ENCODE measurements around the gene MPLKIP. TPM values are rescaled to one million over a fixed set of nuclear protein-coding genes. Genes with fewer than 3 reads are reported as not detected.

Gene MPLKIP
- total RNA-seq, 1 experiment from 2014 or later, result 61.6 TPM

DNA sequence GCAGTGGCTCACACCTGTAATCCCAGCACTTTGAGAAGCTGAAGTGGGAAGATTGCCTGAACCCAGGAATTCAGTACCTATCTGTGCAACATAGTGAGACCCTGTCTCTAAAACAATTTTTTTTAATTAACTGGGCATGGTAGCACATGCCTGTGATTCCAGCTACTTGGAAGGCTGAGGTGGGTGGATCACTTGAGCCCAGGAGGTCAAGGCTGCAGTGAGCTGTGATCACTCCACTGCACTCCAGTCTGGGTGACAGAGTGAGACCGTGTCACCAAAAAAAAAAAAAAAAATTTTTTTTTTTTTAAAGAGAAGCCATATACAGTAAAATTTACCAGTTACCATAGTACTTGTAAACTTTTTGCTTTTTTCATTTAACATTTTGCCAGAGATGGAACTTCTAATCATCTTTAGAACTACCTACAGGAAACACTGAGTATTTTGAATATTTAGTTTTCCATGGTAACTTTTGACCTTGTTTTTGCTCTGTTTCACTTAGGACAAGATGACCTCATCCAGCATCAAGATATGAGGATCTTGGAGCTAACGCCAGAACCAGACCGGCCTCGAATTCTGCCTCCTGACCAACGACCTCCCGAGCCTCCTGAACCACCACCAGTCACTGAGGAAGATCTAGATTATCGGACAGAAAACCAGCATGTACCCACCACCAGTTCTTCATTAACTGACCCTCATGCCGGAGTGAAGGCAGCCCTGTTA, 40.6 kb downstream of the MPLKIP start:
- CTCF ChIA-PET, result interaction anchor here (0.7 to 1.2 kb wide), 2 partner anchors 41 to 246 kb away, joined by 3 read pairs; partner anchors contain the start of gene SUGCT
- ATAC-seq, result no peak
- H3K36me3 Mint-ChIP-seq, result peaks cover 37% of the 10 kb centered on the region

DNA sequence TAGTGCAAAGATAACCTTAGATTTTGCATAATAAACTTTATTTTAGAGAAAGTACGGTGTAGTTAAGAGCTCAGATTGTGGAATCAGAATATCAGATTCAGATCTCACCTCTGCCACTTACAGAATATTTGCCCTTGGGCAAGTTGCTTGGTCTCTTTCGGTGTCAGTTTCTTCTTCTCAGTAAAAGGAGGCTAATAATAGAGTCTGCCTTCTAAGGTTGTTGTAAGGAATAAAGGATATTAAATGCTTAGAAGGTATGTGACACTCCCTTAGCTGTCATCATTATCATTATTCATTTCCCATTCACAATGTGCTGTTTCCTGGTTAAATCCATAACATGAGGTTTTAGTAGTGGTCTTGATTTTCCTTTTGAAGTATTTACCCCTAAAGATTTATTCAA, 42.2 kb downstream of the MPLKIP start:
- ATAC-seq (no peak), DNase-seq (ENCODE audit: low spot score) (no peak)
- Mint-ChIP-seq H3K36me3 (peaks cover 47% of the 10 kb centered on the region), H3K4me3 (no peak overlapping the region), H3K27ac (no peak overlapping the region), H3K27me3 (ENCODE audit: low read depth) (no peaks in the 10 kb centered on the region), H3K9me3 (no peaks in the 10 kb centered on the region), H3K4me1 (peaks cover 18% of the 10 kb centered on the region)
- ChIA-PET CTCF (no interaction called here), POLR2A (interaction anchor here (0.5 kb wide), 1 partner anchor 524 kb away, joined by 3 read pairs; no protein-coding TSS in a partner anchor)
- TF ChIP-seq ELF4 (CRISPR knock-in tag; IDR thresholded peaks at IDR 0.05; ENCODE audit: low read depth), result no peak
- no peak for TF ChIP-seq MXD4 (CRISPR knock-in tag; IDR thresholded peaks at IDR 0.05; ENCODE audit: borderline replicate concordance)
- TF ChIP-seq ZNF219 (CRISPR knock-in tag; IDR thresholded peaks at IDR 0.05; ENCODE audit: borderline replicate concordance), result no peak
- TF ChIP-seq ZNF396 (CRISPR knock-in tag; IDR thresholded peaks at IDR 0.05; ENCODE audit: borderline replicate concordance), result no peak

More for the DNA sequence above, 40.6 kb downstream of the MPLKIP start:
- Mint-ChIP-seq H3K4me1 (peaks cover 24% of the 10 kb centered on the region), H3K27me3 (ENCODE audit: low read depth) (no peaks in the 10 kb centered on the region), H3K9me3 (no peaks in the 10 kb centered on the region), H3K4me3 (no peak overlapping the region), H3K27ac (no peak overlapping the region)
- TF ChIP-seq SP1 (CRISPR knock-in tag; conservative IDR thresholded peaks at IDR 0.05) (no peak), NFATC4 (CRISPR knock-in tag; IDR thresholded peaks at IDR 0.05) (no peak), IRF2 (CRISPR knock-in tag; IDR thresholded peaks at IDR 0.05; ENCODE audit: borderline replicate concordance, low read depth) (no peak), ZNF219 (CRISPR knock-in tag; IDR thresholded peaks at IDR 0.05; ENCODE audit: borderline replicate concordance) (no peak)
- TF ChIP-seq, protein P1, sequence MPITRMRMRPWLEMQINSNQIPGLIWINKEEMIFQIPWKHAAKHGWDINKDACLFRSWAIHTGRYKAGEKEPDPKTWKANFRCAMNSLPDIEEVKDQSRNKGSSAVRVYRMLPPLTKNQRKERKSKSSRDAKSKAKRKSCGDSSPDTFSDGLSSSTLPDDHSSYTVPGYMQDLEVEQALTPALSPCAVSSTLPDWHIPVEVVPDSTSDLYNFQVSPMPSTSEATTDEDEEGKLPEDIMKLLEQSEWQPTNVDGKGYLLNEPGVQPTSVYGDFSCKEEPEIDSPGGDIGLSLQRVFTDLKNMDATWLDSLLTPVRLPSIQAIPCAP (CRISPR knock-in tag; IDR thresholded peaks at IDR 0.05), result no peak
- TF ChIP-seq, protein P2, sequence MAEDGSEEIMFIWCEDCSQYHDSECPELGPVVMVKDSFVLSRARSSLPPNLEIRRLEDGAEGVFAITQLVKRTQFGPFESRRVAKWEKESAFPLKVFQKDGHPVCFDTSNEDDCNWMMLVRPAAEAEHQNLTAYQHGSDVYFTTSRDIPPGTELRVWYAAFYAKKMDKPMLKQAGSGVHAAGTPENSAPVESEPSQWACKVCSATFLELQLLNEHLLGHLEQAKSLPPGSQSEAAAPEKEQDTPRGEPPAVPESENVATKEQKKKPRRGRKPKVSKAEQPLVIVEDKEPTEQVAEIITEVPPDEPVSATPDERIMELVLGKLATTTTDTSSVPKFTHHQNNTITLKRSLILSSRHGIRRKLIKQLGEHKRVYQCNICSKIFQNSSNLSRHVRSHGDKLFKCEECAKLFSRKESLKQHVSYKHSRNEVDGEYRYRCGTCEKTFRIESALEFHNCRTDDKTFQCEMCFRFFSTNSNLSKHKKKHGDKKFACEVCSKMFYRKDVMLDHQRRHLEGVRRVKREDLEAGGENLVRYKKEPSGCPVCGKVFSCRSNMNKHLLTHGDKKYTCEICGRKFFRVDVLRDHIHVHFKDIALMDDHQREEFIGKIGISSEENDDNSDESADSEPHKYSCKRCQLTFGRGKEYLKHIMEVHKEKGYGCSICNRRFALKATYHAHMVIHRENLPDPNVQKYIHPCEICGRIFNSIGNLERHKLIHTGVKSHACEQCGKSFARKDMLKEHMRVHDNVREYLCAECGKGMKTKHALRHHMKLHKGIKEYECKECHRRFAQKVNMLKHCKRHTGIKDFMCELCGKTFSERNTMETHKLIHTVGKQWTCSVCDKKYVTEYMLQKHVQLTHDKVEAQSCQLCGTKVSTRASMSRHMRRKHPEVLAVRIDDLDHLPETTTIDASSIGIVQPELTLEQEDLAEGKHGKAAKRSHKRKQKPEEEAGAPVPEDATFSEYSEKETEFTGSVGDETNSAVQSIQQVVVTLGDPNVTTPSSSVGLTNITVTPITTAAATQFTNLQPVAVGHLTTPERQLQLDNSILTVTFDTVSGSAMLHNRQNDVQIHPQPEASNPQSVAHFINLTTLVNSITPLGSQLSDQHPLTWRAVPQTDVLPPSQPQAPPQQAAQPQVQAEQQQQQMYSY (CRISPR knock-in tag; IDR thresholded peaks at IDR 0.05), result no peak
- no peak for DNase-seq (ENCODE audit: low spot score)
- POLR2A ChIA-PET, result no interaction called here

DNA sequence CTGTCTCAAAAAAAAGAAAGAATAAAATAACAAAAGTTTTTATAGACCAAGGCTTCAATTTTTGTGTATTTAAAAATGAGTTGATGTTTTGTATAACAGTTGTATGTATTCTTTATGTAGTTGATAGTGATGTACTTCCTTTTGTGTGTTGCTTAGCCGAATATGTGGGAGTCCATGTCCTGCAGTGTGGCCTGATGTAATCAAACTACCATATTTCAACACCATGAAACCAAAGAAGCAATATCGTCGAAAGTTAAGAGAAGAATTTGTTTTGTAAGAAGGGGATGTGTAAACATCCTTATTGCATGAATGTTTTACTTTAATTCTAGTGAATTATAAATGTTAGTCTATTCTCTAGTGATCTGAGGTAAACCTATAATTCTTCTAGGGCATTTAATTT, 56.6 kb downstream of the MPLKIP start:
- no peak overlapping the region for H3K4me3 Mint-ChIP-seq

More for the DNA sequence above, 56.6 kb downstream of the MPLKIP start:
- H3K27ac Mint-ChIP-seq, result no peak overlapping the region
- TF ChIP-seq GABPB1 (CRISPR knock-in tag; IDR thresholded peaks at IDR 0.05), result peak; percentile 78
- TF ChIP-seq, protein P3, sequence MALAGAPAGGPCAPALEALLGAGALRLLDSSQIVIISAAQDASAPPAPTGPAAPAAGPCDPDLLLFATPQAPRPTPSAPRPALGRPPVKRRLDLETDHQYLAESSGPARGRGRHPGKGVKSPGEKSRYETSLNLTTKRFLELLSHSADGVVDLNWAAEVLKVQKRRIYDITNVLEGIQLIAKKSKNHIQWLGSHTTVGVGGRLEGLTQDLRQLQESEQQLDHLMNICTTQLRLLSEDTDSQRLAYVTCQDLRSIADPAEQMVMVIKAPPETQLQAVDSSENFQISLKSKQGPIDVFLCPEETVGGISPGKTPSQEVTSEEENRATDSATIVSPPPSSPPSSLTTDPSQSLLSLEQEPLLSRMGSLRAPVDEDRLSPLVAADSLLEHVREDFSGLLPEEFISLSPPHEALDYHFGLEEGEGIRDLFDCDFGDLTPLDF (CRISPR knock-in tag; IDR thresholded peaks at IDR 0.05), result no peak
- peaks cover 8% of the 10 kb centered on the region for H3K36me3 Mint-ChIP-seq
- no peaks in the 10 kb centered on the region for H3K4me1 Mint-ChIP-seq
- DNase-seq (ENCODE audit: low spot score) (no peak), ATAC-seq (no peak)
- ChIA-PET CTCF (interaction anchor here (1.2 kb wide), 1 partner anchor 25 kb away, joined by 3 read pairs; no protein-coding TSS in a partner anchor), POLR2A (no interaction called here)
- no peaks in the 10 kb centered on the region for H3K27me3 Mint-ChIP-seq (ENCODE audit: low read depth)
- H3K9me3 Mint-ChIP-seq, result no peaks in the 10 kb centered on the region

Other genes with a start within 250 kb of the MPLKIP start
- 38.9 to 41.0 TPM (median 39.2 TPM) in 3 replicates for gene CDK13, start 184.4 kb downstream of the MPLKIP start, total RNA-seq (2021)
- 4.6 to 7.4 TPM (median 7.2 TPM) in 3 replicates for gene SUGCT, start 383 bp upstream of the MPLKIP start, total RNA-seq (2021)

All from WTC11 (cell line).